ENCODE measurements around the gene RASGRP4.
A peak's percentile ranks its signal among the peaks of the same experiment; 100 is the strongest.

RASGRP4 gene

DNA sequence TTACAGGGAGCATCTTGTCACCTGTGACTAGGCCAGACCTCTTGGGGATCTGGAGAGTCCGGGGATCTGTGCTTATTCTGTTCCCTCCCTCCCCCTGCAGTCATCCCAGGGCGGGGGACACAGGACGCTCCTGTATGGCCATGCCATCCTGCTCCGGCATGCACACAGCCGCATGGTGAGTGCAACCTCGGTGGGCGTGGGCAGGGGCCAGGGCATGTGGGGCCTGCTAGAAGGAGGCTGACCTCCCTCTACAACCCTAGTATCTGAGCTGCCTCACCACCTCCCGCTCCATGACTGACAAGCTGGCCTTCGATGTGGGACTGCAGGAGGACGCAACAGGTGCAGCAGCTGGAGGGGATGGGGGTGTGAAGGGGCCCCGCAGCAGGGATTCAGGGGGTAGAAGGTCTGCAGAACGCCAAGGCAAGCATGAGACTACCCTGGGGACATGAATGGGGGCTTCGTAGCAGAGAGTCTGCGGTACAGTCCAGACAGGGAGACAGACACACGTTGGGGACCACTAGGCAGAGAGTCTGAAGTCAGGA is 17.5 kb upstream of the RASGRP4 start:
- no peak for DNase-seq (ENCODE audit: extremely low read depth, insufficient read length)
- Histone ChIP-seq H3K27me3 (replicated peaks; ENCODE audit: control insufficient read depth, insufficient read depth, low read length) (no peaks in the 10 kb centered on the region; the same call in 1 of the 2 replicates), H3K4me3 (replicated peaks; ENCODE audit: low read depth, low read length) (no peak overlapping the region), H3K36me3 (ENCODE audit: control insufficient read depth, insufficient read depth, low read length) (no peaks in the 10 kb centered on the region)
- TF ChIP-seq, protein P1, sequence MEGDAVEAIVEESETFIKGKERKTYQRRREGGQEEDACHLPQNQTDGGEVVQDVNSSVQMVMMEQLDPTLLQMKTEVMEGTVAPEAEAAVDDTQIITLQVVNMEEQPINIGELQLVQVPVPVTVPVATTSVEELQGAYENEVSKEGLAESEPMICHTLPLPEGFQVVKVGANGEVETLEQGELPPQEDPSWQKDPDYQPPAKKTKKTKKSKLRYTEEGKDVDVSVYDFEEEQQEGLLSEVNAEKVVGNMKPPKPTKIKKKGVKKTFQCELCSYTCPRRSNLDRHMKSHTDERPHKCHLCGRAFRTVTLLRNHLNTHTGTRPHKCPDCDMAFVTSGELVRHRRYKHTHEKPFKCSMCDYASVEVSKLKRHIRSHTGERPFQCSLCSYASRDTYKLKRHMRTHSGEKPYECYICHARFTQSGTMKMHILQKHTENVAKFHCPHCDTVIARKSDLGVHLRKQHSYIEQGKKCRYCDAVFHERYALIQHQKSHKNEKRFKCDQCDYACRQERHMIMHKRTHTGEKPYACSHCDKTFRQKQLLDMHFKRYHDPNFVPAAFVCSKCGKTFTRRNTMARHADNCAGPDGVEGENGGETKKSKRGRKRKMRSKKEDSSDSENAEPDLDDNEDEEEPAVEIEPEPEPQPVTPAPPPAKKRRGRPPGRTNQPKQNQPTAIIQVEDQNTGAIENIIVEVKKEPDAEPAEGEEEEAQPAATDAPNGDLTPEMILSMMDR (IDR thresholded peaks at IDR 0.05; ENCODE audit: insufficient read depth, low read length, poor library complexity, severe bottlenecking): no peak

DNA sequence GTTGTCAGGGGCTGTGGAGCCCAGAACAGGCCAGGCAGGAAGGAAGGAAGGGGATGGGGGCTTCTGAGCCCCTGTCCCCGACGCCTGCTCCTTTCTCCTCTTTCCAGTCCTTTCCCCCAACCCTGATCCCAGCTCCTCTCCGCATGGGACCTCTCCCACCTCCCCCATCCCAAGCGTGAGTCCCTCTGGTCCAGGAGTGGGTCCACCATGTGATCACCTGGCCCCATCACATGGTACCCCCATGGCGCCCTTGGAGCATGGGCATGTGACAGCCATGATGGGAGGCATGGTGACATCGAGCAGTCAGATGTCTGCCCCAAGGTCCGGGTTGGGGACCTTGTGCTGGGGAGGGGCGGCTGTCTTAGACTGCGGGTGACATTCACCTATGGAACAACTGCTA is 16.7 kb upstream of the RASGRP4 start:
- no peak for DNase-seq (ENCODE audit: extremely low read depth, insufficient read length)
- no peaks in the 10 kb centered on the region for H3K36me3 ChIP-seq (ENCODE audit: control insufficient read depth, insufficient read depth, low read length)
- TF ChIP-seq, protein P1 (IDR thresholded peaks at IDR 0.05; ENCODE audit: insufficient read depth, low read length, poor library complexity, severe bottlenecking): no peak
- no peak overlapping the region for H3K4me3 ChIP-seq (replicated peaks; ENCODE audit: low read depth, low read length)
- H3K27me3 ChIP-seq (replicated peaks; ENCODE audit: control insufficient read depth, insufficient read depth, low read length): no peaks in the 10 kb centered on the region; the same call in 1 of the 2 replicates

DNA sequence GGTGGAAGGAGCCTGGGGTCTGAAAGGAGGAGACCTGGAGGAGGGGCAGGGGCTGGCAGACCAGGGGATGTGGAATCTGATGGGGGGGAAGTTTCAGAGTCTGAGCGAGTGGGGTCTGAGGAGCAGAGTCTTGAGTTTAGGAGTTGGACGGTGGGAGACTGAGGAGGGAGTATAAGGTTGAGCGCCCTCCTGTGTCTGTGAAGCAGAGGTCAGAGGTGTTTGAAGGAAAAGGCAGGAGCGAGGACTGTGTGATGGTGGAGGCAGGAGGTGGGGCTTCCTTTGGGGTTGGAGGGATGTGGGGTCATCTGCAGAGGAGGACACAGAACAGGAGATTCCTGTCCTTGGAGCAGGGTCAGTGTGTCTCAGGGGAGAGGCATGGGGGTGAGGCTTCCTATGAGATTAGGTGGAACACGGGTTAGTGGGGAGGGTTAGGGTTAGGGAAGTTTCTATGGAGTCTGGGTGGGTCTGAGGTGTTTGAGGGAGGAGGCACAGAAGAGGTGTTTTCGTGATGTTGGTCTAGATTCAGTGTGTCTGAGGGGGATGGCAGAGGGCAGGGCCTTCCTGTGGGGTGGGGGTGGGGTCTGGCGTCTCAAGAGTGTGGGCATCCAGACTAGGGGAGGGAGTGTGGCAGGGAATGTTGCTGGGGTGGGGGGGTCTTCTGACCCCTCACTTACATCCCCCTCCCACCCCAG is 15.8 kb upstream of the RASGRP4 start:
- no peaks in the 10 kb centered on the region; the same call in 1 of the 2 replicates for H3K27me3 ChIP-seq (replicated peaks; ENCODE audit: control insufficient read depth, insufficient read depth, low read length)
- DNase-seq (ENCODE audit: extremely low read depth, insufficient read length): no peak
- H3K36me3 ChIP-seq (ENCODE audit: control insufficient read depth, insufficient read depth, low read length): no peaks in the 10 kb centered on the region
- H3K4me3 ChIP-seq (replicated peaks; ENCODE audit: low read depth, low read length): no peak overlapping the region
- TF ChIP-seq, protein P1 (IDR thresholded peaks at IDR 0.05; ENCODE audit: insufficient read depth, low read length, poor library complexity, severe bottlenecking): peak; percentile 34

DNA sequence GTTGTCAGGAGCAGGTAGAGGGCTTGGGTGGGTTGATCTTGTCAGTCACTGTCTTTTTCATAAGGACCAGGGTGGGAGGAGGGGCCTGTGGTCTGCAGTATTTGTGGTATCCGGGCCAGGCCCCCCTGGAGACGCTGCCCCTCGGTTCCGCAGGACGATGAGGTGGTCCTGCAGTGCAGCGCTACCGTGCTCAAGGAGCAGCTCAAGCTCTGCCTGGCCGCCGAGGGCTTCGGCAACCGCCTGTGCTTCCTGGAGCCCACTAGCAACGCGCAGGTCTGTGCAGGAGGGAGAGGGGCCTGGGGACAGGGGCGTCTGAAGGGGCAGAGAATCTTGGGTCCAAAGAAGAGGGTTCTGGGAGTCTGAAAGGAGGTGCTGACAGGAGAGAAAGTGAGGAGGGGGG is 14.6 kb upstream of the RASGRP4 start:
- no peaks in the 10 kb centered on the region; the same call in 1 of the 2 replicates for H3K27me3 ChIP-seq (replicated peaks; ENCODE audit: control insufficient read depth, insufficient read depth, low read length)
- DNase-seq (ENCODE audit: extremely low read depth, insufficient read length): no peak
- H3K36me3 ChIP-seq (ENCODE audit: control insufficient read depth, insufficient read depth, low read length): no peaks in the 10 kb centered on the region
- TF ChIP-seq, protein P1 (IDR thresholded peaks at IDR 0.05; ENCODE audit: insufficient read depth, low read length, poor library complexity, severe bottlenecking): no peak
- no peak overlapping the region for H3K4me3 ChIP-seq (replicated peaks; ENCODE audit: low read depth, low read length)

DNA sequence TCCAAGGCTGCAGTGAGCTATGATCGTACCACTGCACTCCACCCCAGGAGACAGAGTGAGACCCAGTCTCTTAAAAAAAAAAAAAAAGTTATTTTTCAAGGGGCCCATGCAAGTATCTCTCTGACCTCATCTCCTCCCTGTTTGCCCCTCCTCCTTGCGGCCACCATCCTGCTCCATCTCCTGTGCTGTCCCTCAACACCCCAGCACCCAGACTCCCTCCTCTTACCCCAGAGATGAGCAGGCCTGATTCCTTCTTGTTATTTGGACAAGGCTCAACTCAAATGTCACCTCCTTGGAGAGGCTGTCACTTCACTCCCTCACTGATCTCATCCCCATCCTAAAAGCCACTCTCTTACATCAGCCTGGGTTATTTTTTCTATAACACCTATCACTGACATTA is 11.9 kb upstream of the RASGRP4 start:
- H3K36me3 ChIP-seq (ENCODE audit: control insufficient read depth, insufficient read depth, low read length): no peaks in the 10 kb centered on the region
- TF ChIP-seq, protein P1 (IDR thresholded peaks at IDR 0.05; ENCODE audit: insufficient read depth, low read length, poor library complexity, severe bottlenecking): no peak
- no peak for DNase-seq (ENCODE audit: extremely low read depth, insufficient read length)
- H3K27me3 ChIP-seq (replicated peaks; ENCODE audit: control insufficient read depth, insufficient read depth, low read length): peaks cover 1% of the 10 kb centered on the region; the same call in 1 of the 2 replicates
- H3K4me3 ChIP-seq (replicated peaks; ENCODE audit: low read depth, low read length): no peak overlapping the region
